A673 (cell line): ENCODE measurements around the gene GRB10. TPM values are rescaled to one million over a fixed set of nuclear protein-coding genes. Genes with fewer than 3 reads are reported as not detected.

ENCODE experiments used
- BruUV-seq: library from RNA; stranded (reverse); fragments of 400-500 nt; replicated peaks from 2 replicates; lab custom pipeline; 2021; lab: Mats Ljungman, UMichigan
- CTCF ChIA-PET: fragments of 300-600 bp; sonication (Branson Sonifier 250); formaldehyde crosslinking; loops from one replicate; lab custom pipeline; 2022; ENCODE audit warnings: antibody characterized with exemption; lab: Charles Lee
- POLR2A ChIA-PET: fragments of 300-600 bp; sonication (Branson Sonifier 250); formaldehyde crosslinking; loops from one replicate; lab custom pipeline; 2022; ENCODE audit warnings: antibody characterized with exemption; ENCODE audit not compliant: low non-redundant PET; lab: Charles Lee
- DNase-seq: peaks from one replicate; pipeline ENCODE4 v3.0.0-alpha.2; 2015; ENCODE audit warnings: low spot score
- H3K27ac ChIP-seq: fragments of 200-600 bp; sonication (generic); 2 replicates; pipeline ENCODE4 v1.5.1; 2016; ENCODE audit warnings: mixed run types, low read depth, mild to moderate bottlenecking, mixed read lengths, antibody characterized with exemption, low read length; ENCODE audit not compliant: poor library complexity, severe bottlenecking
- H3K27me3 ChIP-seq: fragments of 200-600 bp; sonication (generic); replicated peaks from 2 replicates; pipeline ENCODE4 v1.6.1; 2017; ENCODE audit warnings: mixed run types, low read depth, mild to moderate bottlenecking, mixed read lengths, antibody characterized with exemption, low read length; ENCODE audit not compliant: insufficient read depth, poor library complexity
- H3K36me3 ChIP-seq: fragments of 200-600 bp; sonication (generic); 2 replicates; pipeline ENCODE4 v1.6.1; 2016; ENCODE audit warnings: mixed run types, mild to moderate bottlenecking, mixed read lengths, antibody characterized with exemption, low read length; ENCODE audit not compliant: insufficient read depth, poor library complexity, severe bottlenecking
- H3K4me1 ChIP-seq: fragments of 200-600 bp; sonication (generic); 2 replicates; pipeline ENCODE4 v1.6.1; 2017; ENCODE audit warnings: mixed run types, mild to moderate bottlenecking, mixed read lengths, antibody characterized with exemption, low read length; ENCODE audit not compliant: insufficient read depth, poor library complexity, severe bottlenecking
- H3K4me3 ChIP-seq: fragments of 200-600 bp; sonication (generic); 2 replicates; pipeline ENCODE4 v1.5.1; 2016; ENCODE audit warnings: low read depth, mixed run types, mild to moderate bottlenecking, mixed read lengths, low read length; ENCODE audit not compliant: poor library complexity, severe bottlenecking
- H3K9me3 ChIP-seq: fragments of 200-600 bp; sonication (generic); 2 replicates; pipeline ENCODE4 v1.6.1; 2016; ENCODE audit warnings: mixed run types, low read depth, mild to moderate bottlenecking, mixed read lengths, antibody characterized with exemption, low read length; ENCODE audit not compliant: poor library complexity, severe bottlenecking
- EZH2 ChIP-seq: fragments of 200-600 bp; sonication (generic); IDR thresholded peaks from 2 replicates; pipeline ENCODE4 v1.6.1; 2017; ENCODE audit warnings: borderline replicate concordance, low read depth, mild to moderate bottlenecking, mixed read lengths, antibody characterized with exemption, low read length; ENCODE audit not compliant: poor library complexity, severe bottlenecking
- intact Hi-C: fragments of 100-400 bp; cut with micrococcal nuclease; formaldehyde crosslinking; loops from one replicate; pipeline ENCODE4 v1.10.0; 2022; ENCODE audit not compliant: unreplicated experiment
- total RNA-seq: library from RNA; stranded (reverse); gene quantifications from 2 replicates; pipeline ENCODE4 v1.2.3, GENCODE V29; 2021
- TF ChIP-seq, protein P1 (sequence below): fragments of 300-800, 200-600 bp; sonication (generic); conservative IDR thresholded peaks from 2 replicates; pipeline ENCODE4 v1.5.1; 2017; ENCODE audit warnings: low read depth, mild to moderate bottlenecking, antibody characterized with exemption, low read length, moderate library complexity, mixed read lengths

Gene GRB10
- total RNA-seq, 1 experiment from 2014 or later: 0.41 TPM

DNA sequence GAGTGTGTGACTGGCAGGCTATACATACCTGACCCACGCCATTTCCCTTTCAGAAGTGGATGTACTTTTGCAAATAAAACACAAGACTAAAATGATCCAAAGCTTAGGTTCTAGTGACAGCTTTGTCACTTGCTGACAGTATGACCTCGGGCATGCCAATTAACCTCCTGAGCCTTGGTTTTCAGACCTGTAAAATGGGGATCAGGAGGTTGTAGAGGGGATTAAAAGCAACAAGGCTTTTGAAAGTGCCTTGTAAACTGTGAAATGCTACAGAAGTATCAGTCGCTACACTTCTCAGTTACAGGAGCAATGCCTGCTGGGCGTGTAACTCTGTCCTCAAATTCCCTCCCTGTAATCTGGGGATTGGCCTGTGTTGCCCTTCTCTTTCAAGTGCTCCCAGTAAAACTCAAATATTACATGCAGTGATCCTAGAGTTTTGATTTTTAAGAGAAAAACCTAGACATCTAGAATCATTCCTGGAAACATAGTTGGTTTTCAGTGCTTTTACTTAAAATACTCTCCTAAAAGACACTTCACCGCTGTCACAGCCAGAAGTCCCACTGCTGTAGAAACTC is 8.8 kb upstream of the GRB10 start:
- H3K4me3 ChIP-seq: no peak overlapping the region
- BruUV-seq: no TSS peak
- H3K36me3 ChIP-seq: no peaks in the 10 kb centered on the region
- no peak for DNase-seq
- H3K27me3 ChIP-seq: peaks cover 3% of the 10 kb centered on the region
- no peak overlapping the region for H3K27ac ChIP-seq
- peaks cover 20% of the 10 kb centered on the region for H3K9me3 ChIP-seq
- no peak for TF ChIP-seq EZH2
- TF ChIP-seq, protein P1, sequence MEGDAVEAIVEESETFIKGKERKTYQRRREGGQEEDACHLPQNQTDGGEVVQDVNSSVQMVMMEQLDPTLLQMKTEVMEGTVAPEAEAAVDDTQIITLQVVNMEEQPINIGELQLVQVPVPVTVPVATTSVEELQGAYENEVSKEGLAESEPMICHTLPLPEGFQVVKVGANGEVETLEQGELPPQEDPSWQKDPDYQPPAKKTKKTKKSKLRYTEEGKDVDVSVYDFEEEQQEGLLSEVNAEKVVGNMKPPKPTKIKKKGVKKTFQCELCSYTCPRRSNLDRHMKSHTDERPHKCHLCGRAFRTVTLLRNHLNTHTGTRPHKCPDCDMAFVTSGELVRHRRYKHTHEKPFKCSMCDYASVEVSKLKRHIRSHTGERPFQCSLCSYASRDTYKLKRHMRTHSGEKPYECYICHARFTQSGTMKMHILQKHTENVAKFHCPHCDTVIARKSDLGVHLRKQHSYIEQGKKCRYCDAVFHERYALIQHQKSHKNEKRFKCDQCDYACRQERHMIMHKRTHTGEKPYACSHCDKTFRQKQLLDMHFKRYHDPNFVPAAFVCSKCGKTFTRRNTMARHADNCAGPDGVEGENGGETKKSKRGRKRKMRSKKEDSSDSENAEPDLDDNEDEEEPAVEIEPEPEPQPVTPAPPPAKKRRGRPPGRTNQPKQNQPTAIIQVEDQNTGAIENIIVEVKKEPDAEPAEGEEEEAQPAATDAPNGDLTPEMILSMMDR: no peak
- CTCF ChIA-PET: no interaction called here
- POLR2A ChIA-PET: no interaction called here
- no peaks in the 10 kb centered on the region for H3K4me1 ChIP-seq
- intact Hi-C loops: no loop called here

DNA sequence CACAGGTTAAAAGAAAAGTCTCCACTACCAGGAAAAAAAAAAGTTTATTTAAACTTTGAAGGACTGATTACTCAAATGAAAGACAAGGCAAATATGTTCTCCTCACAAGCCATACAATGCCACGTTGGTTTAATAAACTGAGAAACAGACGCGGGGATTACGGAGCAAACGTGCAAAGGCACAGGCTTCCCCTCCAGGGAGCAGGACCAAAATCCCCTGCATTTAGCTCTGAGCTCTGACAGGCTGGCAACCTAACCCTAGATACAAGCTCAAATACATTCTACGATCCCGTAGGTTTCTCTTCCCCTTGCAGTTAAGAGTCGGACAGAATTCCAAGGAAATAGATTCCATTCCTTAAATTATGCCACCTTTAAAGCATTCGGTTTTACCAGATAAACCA is 7.7 kb upstream of the GRB10 start:
- no peak overlapping the region for H3K27ac ChIP-seq
- peaks cover 20% of the 10 kb centered on the region for H3K9me3 ChIP-seq
- no peak for DNase-seq
- H3K27me3 ChIP-seq: peaks cover 3% of the 10 kb centered on the region
- no TSS peak for BruUV-seq
- no peaks in the 10 kb centered on the region for H3K36me3 ChIP-seq
- no peaks in the 10 kb centered on the region for H3K4me1 ChIP-seq
- ChIA-PET POLR2A (no interaction called here), CTCF (no interaction called here)
- TF ChIP-seq, protein P1: no peak
- no peak for TF ChIP-seq EZH2
- no peak overlapping the region for H3K4me3 ChIP-seq
- intact Hi-C loops: no loop called here

DNA sequence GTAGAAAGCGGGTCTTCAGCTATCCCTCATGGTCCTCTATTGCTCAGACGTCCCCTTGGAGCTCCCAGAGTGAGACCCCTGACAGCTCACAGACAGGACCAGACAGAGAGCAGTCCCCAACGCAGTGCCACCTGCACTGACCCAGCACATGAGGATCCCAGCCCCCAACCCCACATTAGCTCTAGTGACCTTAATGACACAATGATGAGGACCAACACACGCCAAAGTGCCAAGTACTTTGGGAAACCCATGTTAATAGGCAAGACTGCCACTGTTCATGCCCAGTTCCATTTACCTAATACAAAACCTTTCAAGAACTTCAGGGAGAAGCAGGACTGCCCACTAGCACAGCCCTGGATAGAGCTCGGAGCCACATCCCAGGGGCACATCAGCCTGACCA is 5.7 kb upstream of the GRB10 start:
- intact Hi-C loops: no loop called here
- CTCF ChIA-PET: no interaction called here

More for the DNA sequence above, 5.7 kb upstream of the GRB10 start:
- TF ChIP-seq, protein P1: no peak
- no peak for TF ChIP-seq EZH2
- Histone ChIP-seq H3K9me3 (peaks cover 14% of the 10 kb centered on the region), H3K27me3 (peaks cover 3% of the 10 kb centered on the region), H3K4me1 (no peaks in the 10 kb centered on the region), H3K4me3 (no peak overlapping the region), H3K36me3 (no peaks in the 10 kb centered on the region), H3K27ac (no peak overlapping the region)
- no peak for DNase-seq
- POLR2A ChIA-PET: no interaction called here
- BruUV-seq: no TSS peak
